Measurements from ENCODE around the gene FSTL3.

DNA sequence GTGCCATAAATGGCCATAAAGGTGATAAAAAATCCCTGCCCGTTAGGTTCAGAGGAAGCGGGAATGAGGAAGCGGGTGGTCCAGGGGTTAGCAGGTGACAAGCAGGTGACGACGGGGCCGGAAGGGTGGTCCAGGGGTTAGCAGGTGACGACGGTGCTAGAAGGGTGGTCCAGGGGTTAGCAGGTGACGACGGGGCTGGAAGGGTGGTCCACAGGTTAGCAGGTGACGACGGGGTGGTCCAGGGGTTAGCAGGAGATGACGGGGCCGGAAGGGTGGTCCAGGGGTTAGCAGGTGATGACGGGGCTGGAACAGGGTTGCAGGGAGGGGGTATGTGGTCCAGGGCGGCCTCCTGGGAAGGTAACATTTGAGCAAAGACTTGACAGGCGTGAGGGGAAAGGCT is 12.8 kb downstream of the FSTL3 start:
- TF ChIP-seq, protein P1, sequence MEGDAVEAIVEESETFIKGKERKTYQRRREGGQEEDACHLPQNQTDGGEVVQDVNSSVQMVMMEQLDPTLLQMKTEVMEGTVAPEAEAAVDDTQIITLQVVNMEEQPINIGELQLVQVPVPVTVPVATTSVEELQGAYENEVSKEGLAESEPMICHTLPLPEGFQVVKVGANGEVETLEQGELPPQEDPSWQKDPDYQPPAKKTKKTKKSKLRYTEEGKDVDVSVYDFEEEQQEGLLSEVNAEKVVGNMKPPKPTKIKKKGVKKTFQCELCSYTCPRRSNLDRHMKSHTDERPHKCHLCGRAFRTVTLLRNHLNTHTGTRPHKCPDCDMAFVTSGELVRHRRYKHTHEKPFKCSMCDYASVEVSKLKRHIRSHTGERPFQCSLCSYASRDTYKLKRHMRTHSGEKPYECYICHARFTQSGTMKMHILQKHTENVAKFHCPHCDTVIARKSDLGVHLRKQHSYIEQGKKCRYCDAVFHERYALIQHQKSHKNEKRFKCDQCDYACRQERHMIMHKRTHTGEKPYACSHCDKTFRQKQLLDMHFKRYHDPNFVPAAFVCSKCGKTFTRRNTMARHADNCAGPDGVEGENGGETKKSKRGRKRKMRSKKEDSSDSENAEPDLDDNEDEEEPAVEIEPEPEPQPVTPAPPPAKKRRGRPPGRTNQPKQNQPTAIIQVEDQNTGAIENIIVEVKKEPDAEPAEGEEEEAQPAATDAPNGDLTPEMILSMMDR (conservative IDR thresholded peaks at IDR 0.05; ENCODE audit: low read length) = no peak
- no peak for TF ChIP-seq EZH2phosphoT487 (IDR thresholded peaks at IDR 0.05; ENCODE audit: borderline replicate concordance, low read depth, low read length)

Measured in OCI-LY7 (cell line).